Measurements from ENCODE around the gene GNA15.

Gene GNA15

DNA sequence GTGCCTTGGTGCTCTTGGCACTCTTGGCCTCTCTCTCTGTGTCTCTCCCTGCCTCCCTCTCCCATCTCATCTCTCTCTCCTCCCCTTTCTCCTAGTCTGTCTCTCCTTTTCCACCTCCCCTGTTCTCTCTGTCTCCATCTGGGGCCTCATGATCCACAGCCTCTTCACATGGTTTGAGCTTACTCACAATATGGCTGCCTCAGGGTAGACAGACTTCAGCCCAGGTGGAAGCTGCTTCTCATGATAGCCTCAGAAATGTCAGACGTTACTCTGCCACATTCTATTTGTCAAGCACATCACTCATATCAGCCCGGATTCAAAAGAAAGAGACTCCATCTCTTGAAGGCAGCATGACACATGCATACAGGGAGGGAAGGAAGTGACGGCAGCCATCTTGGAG is 24.4 kb downstream of the GNA15 start:
- Histone ChIP-seq H3K36me3 (ENCODE audit: control insufficient read depth, low read length) (no peaks in the 10 kb centered on the region), H3K4me2 (ENCODE audit: low read length) (no peak overlapping the region), H3K79me2 (ENCODE audit: control insufficient read depth, low read length) (no peaks in the 10 kb centered on the region), H3K9me3 (ENCODE audit: control insufficient read depth, insufficient read depth, low read length) (no peaks in the 10 kb centered on the region), H4K20me1 (ENCODE audit: control insufficient read depth, insufficient read depth, low read depth, low read length) (no peaks in the 10 kb centered on the region), H3K27me3 (ENCODE audit: control insufficient read depth, low read length) (peaks cover 10% of the 10 kb centered on the region), H3K27ac (ENCODE audit: low read depth, low read length) (no peak overlapping the region), H3F3A (ENCODE audit: control insufficient read depth, insufficient read depth) (0 out of 2 replicates have a peak, but pooled peaks cover 2% of the 10 kb centered on the region), H3K9me2 (replicated peaks; ENCODE audit: control insufficient read depth, low read length) (no peaks in the 10 kb centered on the region), H3K4me3 (ENCODE audit: low read length) (no peak overlapping the region), H3K4me1 (ENCODE audit: control insufficient read depth, low read length) (peaks cover 21% of the 10 kb centered on the region)
- TF ChIP-seq, protein P1, sequence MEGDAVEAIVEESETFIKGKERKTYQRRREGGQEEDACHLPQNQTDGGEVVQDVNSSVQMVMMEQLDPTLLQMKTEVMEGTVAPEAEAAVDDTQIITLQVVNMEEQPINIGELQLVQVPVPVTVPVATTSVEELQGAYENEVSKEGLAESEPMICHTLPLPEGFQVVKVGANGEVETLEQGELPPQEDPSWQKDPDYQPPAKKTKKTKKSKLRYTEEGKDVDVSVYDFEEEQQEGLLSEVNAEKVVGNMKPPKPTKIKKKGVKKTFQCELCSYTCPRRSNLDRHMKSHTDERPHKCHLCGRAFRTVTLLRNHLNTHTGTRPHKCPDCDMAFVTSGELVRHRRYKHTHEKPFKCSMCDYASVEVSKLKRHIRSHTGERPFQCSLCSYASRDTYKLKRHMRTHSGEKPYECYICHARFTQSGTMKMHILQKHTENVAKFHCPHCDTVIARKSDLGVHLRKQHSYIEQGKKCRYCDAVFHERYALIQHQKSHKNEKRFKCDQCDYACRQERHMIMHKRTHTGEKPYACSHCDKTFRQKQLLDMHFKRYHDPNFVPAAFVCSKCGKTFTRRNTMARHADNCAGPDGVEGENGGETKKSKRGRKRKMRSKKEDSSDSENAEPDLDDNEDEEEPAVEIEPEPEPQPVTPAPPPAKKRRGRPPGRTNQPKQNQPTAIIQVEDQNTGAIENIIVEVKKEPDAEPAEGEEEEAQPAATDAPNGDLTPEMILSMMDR (IDR thresholded peaks at IDR 0.05; ENCODE audit: low read depth, low read length, poor library complexity, severe bottlenecking), result no peak
- no peak for TF ChIP-seq EZH2phosphoT487 (IDR thresholded peaks at IDR 0.05; ENCODE audit: borderline replicate concordance, low read length)

DNA sequence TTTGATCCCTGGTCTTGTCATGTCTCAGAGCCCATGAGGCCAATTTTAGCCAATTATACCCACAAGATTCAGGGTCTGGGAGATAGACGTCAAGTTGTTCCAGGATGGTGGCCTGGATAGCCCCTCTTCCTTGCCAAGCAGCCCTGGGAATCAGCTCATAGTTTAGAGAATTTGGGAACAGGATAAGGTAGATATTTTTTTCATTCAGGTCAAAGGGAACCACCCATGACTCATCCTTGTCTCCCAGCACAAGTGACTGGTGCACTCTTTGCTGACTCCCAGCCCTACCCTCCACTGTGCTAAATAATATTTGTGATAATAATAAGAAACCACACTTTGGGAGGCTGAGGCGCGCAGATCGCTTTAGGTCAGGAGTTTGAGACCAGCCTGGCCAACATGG is 25.6 kb downstream of the GNA15 start:
- no peak for TF ChIP-seq EZH2phosphoT487 (IDR thresholded peaks at IDR 0.05; ENCODE audit: borderline replicate concordance, low read length)
- TF ChIP-seq, protein P1 (IDR thresholded peaks at IDR 0.05; ENCODE audit: low read depth, low read length, poor library complexity, severe bottlenecking), result no peak
- no peak overlapping the region for H3K4me2 ChIP-seq (ENCODE audit: low read length)
- peaks cover 15% of the 10 kb centered on the region for H3K4me1 ChIP-seq (ENCODE audit: control insufficient read depth, low read length)

DNA sequence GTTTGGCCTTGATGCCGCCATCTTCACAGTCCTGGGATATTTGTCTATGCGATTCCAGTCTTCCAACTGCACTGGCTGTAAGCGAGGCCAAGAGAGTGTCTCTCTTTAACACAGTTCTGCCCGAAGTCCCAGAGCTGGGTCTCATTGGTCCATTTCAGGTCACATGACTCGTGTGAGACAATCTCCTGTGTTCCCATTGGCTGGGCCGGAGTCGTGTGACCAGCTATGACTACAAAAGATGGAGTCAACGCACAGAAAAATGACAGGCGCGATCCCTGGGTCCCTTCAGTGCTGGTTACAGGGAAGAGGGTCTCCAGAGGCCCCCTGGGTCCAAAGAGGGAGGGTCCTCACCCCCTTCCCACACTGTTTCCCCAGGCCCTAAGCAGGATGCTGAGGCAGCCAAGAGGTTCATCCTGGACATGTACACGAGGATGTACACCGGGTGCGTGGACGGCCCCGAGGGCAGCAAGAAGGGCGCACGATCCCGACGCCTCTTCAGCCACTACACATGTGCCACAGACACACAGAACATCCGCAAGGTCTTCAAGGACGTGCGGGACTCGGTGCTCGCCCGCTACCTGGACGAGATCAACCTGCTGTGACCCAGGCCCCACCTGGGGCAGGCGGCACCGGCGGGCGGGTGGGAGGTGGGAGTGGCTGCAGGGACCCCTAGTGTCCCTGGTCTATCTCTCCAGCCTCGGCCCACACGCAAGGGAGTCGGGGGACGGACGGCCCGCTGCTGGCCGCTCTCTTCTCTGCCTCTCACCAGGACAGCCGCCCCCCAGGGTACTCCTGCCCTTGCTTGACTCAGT is 26.8 kb downstream of the GNA15 start:
- H3K27me3 ChIP-seq (ENCODE audit: control insufficient read depth, low read length), result peaks cover 9% of the 10 kb centered on the region
- H3K4me3 ChIP-seq (ENCODE audit: low read length), result no peak overlapping the region
- H3F3A ChIP-seq (ENCODE audit: control insufficient read depth, insufficient read depth), result 0 out of 2 replicates have a peak, but pooled peaks cover 2% of the 10 kb centered on the region
- H3K9me3 ChIP-seq (ENCODE audit: control insufficient read depth, insufficient read depth, low read length), result no peaks in the 10 kb centered on the region
- no peaks in the 10 kb centered on the region for H3K9me2 ChIP-seq (replicated peaks; ENCODE audit: control insufficient read depth, low read length)
- no peaks in the 10 kb centered on the region for H3K36me3 ChIP-seq (ENCODE audit: control insufficient read depth, low read length)
- H3K79me2 ChIP-seq (ENCODE audit: control insufficient read depth, low read length), result no peaks in the 10 kb centered on the region
- no peaks in the 10 kb centered on the region for H4K20me1 ChIP-seq (ENCODE audit: control insufficient read depth, insufficient read depth, low read depth, low read length)
- H3K4me2 ChIP-seq (ENCODE audit: low read length), result no peak overlapping the region
- no peak overlapping the region for H3K27ac ChIP-seq (ENCODE audit: low read depth, low read length)
- TF ChIP-seq, protein P1 (IDR thresholded peaks at IDR 0.05; ENCODE audit: low read depth, low read length, poor library complexity, severe bottlenecking), result no peak
- peaks cover 15% of the 10 kb centered on the region for H3K4me1 ChIP-seq (ENCODE audit: control insufficient read depth, low read length)

More for the DNA sequence above, 25.6 kb downstream of the GNA15 start:
- H3F3A ChIP-seq (ENCODE audit: control insufficient read depth, insufficient read depth), result 0 out of 2 replicates have a peak, but pooled peaks cover 2% of the 10 kb centered on the region
- no peak overlapping the region for H3K4me3 ChIP-seq (ENCODE audit: low read length)
- no peaks in the 10 kb centered on the region for H3K36me3 ChIP-seq (ENCODE audit: control insufficient read depth, low read length)
- H3K79me2 ChIP-seq (ENCODE audit: control insufficient read depth, low read length), result no peaks in the 10 kb centered on the region
- no peak overlapping the region for H3K27ac ChIP-seq (ENCODE audit: low read depth, low read length)
- no peaks in the 10 kb centered on the region for H3K9me2 ChIP-seq (replicated peaks; ENCODE audit: control insufficient read depth, low read length)
- H4K20me1 ChIP-seq (ENCODE audit: control insufficient read depth, insufficient read depth, low read depth, low read length), result no peaks in the 10 kb centered on the region
- peaks cover 10% of the 10 kb centered on the region for H3K27me3 ChIP-seq (ENCODE audit: control insufficient read depth, low read length)
- H3K9me3 ChIP-seq (ENCODE audit: control insufficient read depth, insufficient read depth, low read length), result no peaks in the 10 kb centered on the region
